GM19468 (cell line): ENCODE results near the gene KRT83.
"Not testable (repeated sequence)": the region's sequence is repeated elsewhere in the genome, so short reads cannot be mapped to it uniquely, and the experiment has no call there.

Experiments
- ATAC-seq: cut with Tn5 transposase; IDR thresholded peaks from one replicate; pipeline ENCODE4 v1.9.1; 2021; ENCODE audit warnings: mild to moderate bottlenecking, moderate library complexity, moderate number of reproducible peaks; ENCODE audit not compliant: unreplicated experiment; ENCODE audit errors: extremely low read depth

KRT83 gene

DNA sequence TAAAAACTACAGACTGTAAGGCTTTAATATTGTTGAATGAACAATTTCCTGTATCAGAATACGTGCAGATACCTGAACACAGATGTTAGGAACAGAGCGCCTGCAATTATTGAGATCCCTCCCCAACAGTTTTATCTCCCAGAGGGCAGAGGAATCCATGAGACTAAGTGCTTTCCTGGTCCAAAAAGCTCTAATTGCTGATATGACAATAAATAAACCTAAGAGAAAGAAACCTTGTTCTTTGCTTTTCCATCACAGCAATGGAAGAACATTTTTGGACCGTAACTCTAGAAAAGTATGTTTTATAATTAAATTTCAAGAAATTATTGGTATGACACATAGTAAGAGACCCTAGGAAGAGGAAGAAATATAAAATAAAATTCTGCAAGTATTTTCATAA lies 13.0 kb upstream of the KRT83 start:
- ATAC-seq, result no peak

DNA sequence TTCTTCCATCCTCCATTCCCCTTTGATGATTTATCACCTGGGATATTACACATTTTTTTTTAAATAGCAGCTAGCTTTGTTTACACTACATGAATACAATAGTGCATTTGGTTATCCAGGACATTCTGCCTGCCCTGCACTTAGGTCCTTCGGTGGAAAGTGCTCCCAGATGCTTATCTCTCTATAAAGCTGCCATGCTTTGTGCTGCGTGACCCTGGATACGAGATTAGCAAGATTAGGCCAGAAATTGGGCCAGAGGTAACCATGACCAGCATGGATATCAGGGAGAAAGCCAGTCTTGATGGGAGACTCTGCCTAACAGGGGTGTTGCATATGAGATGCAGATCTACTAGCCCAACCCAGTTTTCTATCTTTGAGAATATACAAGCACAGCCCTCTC lies 12.1 kb upstream of the KRT83 start:
- no peak for ATAC-seq

DNA sequence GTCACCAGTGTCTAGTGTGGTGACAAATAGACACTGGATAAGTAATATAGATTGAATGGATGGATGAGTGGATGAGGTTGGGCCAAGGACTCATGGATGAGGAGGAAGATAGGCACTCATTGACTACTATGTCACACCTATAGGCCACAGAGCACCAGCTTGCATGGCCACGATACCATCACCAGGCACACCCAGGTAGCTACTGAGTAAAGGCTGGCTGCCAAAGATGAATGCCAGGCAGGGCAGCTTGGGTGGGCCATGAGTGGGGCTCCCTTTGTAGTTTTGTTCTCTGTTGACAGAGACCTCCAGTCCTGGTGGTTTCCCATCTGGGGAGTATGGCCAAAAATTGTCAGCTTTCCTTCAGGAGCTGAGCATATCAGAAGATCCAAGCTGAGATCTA lies 11.2 kb upstream of the KRT83 start:
- ATAC-seq, result no peak

DNA sequence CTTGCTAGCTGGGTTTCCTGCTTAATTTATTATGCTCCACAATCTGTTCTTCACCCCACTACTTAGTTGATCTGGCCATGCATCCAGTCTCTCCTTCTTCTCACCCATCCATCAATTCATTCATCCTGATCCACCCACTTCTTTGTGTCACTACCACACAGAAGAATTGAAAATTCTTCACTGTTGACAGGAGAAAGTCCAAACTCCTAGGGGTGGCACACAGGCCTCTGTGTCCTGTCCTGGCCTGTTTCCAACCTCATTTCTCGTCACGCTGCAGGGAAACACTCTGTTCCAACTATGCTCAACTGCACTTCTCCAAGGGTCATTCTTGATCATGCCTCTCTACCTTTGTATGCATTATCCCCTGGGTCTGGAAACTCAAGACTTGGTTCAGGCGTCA lies 10.6 kb upstream of the KRT83 start:
- ATAC-seq, result no peak

GRCh38 chr12:52331039-52331438 lies 9.8 kb upstream of the KRT83 start:
- ATAC-seq, result no peak

GRCh38 chr12:52327830-52328500 lies 6.8 kb upstream of the KRT83 start:
- no peak for ATAC-seq

DNA sequence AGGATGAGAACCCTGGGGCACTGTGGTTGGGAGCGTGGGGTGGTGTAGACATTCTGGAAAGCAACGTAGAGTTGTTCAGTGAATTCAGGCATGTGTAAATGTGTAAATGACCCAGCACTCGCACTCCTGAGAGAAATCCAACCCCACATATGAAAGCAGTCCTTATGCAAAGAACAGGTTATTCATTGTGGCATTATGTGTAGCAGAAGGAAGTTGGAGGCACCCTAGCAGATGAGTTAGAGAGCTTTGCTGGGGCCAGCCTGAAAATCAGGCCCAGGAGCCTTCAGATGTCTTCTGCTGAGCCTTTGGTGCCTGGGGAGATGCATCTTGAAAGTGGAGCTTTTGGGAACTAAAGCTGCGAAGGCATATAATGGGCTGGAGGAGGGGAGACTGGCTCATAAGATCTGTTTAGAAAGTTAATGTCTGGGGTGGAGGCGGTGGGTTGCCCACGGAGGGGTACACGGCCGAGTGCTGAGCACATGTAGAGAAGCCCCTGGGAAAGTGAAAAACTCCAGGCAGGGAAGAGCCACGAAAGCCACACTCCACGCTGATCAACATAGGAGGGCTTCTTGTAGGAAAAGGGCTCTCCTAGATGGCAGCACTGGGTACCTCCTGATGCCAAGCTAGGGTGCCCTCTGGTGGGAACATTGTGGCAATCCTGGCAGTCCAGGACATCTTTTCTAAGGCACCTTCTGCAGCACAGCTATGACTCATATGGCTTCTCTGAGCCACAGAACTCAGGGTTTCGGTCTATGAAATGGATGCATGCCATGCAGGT lies 6.0 kb upstream of the KRT83 start:
- ATAC-seq, result peak; percentile 75

- no peak for ATAC-seq
Observed at GRCh38 chr12:52324153-52324444, 2.9 kb upstream of the KRT83 start.

DNA sequence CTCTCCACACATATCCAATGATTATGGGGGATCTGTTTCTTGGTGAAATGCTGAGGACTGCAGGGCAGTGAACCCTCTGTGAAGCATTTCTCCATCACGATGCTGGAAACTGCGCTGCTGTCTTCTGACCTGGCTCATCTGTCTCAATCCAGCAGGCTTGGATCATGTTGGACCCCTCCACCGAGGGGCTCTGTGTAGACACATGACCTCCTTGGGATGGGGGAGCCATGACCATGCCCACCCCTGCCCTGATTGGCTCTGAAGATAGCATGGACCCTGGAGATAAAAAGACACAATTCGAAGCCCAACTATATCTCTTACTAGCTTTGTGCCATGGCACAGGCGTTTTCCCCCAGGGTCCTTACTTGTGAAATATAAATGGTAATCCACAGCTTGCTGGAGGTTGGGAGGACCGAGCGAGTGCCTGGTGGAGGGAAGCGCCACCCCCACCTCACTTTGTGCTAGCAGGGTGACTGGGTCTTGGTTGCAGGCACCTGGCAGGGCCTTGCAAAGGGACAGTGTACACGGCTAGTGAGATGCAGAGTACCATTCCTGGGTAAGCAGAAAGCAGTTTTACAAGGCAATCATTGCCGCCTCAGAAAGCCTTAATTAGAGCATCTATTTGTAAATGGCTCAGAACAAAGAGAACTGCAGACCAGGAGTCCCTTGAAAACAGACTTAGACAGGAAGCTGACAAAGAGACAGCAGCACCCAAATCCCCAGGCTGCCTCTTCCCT lies 2.4 kb upstream of the KRT83 start:
- no peak for ATAC-seq

DNA sequence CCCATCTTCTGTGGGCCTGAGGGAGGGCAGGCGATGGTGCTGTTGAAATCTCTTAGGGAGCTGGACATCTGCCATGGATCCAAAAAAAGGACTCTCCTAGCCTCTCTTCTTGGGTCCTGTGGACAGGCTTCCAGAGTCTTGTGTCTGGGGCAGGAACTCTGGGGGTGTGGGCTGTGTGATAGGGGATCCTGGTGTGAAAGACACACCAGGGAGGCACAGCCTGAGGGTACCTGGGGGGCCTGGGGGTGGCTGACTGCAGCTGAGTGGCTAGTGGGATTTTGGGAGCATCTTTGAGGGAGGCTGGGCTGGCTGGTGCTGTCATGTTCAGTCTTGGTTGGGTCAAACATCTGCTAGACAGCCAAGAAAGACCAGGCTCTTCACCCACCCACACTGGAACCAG lies 1.8 kb upstream of the KRT83 start:
- no peak for ATAC-seq

GRCh38 chr12:52322069-52322468 lies 871 bp upstream of the KRT83 start:
- ATAC-seq, result no peak

- ATAC-seq, result no peak
Observed at GRCh38 chr12:52321418-52321817, 220 bp upstream of the KRT83 start.

GRCh38 chr12:52319097-52319496 lies 2.1 kb downstream of the KRT83 start:
- ATAC-seq, result no peak

GRCh38 chr12:52318241-52318990 lies 2.8 kb downstream of the KRT83 start:
- ATAC-seq, result no peak

GRCh38 chr12:52317468-52318052 lies 3.6 kb downstream of the KRT83 start:
- no peak for ATAC-seq

DNA sequence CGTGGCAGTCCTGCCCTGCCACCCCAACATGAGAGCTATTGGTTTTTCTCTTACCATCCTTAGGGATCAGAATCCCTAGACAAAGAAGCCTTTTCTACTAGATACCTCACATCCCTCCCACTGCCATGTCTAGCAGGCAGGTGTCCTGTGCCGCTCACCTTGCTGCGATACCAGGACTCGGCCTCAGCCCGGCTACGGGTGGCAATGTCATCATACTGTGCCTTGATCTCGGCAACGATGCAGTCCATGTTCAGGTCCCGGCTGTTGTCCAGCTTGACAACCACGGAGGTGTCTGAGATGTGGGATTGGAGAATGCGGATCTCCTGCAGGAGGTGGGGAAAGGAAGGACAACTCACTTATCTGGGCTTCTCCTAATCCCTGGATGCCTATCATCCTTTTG lies 4.5 kb downstream of the KRT83 start:
- ATAC-seq, result no peak

DNA sequence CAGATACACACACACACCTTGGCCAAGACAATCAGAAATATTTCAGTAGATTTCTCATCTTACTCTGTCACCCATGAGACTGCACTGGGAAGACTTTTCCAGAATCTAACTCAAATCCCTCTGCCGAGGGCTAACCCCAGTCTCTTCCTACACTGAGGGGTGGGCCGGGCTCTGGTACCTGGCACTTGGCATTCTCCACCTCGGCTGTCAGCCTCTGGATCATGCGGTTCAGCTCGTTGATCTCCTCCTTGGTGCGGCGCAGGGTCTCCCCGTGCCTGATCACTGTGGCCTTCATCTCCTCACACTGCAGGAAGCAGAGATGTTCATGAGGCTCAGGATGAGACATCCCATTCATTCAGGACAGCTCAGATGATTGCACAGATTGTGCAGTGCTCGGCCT lies 4.9 kb downstream of the KRT83 start:
- ATAC-seq, result no peak

DNA sequence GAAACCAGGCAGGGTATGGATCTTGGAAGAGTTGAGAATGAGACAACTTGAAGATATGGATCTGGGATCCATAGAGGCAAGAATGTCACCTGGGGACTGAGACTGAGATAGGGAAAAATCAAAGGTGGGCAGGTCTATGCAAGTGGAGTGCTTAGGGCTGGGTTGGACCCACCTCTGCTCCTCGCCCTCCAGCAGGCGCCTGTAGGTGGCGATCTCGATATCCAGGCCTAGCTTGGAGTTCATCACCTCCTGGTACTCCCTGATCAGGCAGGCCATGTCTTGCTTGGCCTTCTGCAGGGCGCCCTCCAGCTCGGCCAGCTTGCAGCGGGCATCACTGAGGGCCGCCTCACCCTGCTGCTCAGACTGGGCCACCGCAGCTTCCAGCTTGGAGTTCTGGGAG lies 5.5 kb downstream of the KRT83 start:
- ATAC-seq, result not testable (repeated sequence)

DNA sequence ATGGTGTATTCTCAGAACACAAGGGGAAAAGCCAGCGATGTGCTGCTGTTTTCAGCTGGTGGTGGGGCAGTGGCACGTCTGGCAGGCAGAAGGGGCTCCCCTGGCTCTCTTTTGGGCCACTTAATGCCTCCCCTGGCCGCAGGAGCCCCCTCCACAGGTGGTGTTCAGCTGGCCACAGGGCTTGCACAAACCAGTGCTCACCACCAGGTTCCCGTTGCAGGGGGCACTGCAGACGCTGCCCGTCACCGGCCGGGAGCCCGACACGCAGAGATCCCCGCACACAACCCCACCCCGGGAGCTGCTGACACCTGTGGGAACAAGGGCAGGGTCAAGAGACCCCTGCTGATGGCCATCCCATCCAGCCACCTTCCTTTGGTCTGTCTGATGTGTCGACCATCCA lies 6.7 kb downstream of the KRT83 start:
- no peak for ATAC-seq

GRCh38 chr12:52313926-52314325 lies 7.3 kb downstream of the KRT83 start:
- ATAC-seq, result no peak
